GM23338 (cell line): ENCODE results near the gene CFAP97D2.

Source experiments
- CREB1 ChIP-seq: fragments of 250-450 bp; sonication (Bioruptor Pico); IDR thresholded peaks from 2 replicates; pipeline ENCODE4 v1.5.0; 2020; ENCODE audit warnings: low read depth, mild to moderate bottlenecking, moderate library complexity
- EZH2 ChIP-seq: fragments of 200-600 bp; sonication (generic); IDR thresholded peaks from one replicate; pipeline ENCODE4 v1.8.0; 2017; ENCODE audit warnings: antibody characterized with exemption, mild to moderate bottlenecking, low read depth; ENCODE audit not compliant: unreplicated experiment
- EZH2phosphoT487 ChIP-seq: fragments of 200-600 bp; sonication (generic); IDR thresholded peaks from one replicate; pipeline ENCODE4 v1.8.1; 2018; ENCODE audit warnings: antibody characterized with exemption; ENCODE audit not compliant: unreplicated experiment
- JUNB ChIP-seq: IDR thresholded peaks from one replicate; pipeline ENCODE4 v1.6.1; 2016; ENCODE audit warnings: antibody characterized with exemption; ENCODE audit not compliant: unreplicated experiment
- NANOG ChIP-seq: IDR thresholded peaks from 2 replicates; pipeline ENCODE4 v1.6.1; 2016; ENCODE audit warnings: antibody characterized with exemption, borderline replicate concordance
- POLR2AphosphoS5 ChIP-seq: IDR thresholded peaks from 2 replicates; pipeline ENCODE4 v1.6.1; 2016; ENCODE audit warnings: antibody characterized with exemption, low read depth
- STAT1 ChIP-seq: IDR thresholded peaks from one replicate; pipeline ENCODE4 v1.6.1; 2016; ENCODE audit warnings: antibody characterized with exemption; ENCODE audit not compliant: unreplicated experiment
- ZNF114 ChIP-seq: fragments of 250-450 bp; sonication (Bioruptor Pico); IDR thresholded peaks from 2 replicates; pipeline ENCODE4 v1.5.0; 2020; ENCODE audit warnings: mild to moderate bottlenecking, moderate library complexity
- ZNF331 ChIP-seq: fragments of 250-450 bp; sonication (Bioruptor Pico); IDR thresholded peaks from 2 replicates; pipeline ENCODE4 v1.5.0; 2020; ENCODE audit warnings: low read depth, mild to moderate bottlenecking, moderate library complexity
- TF ChIP-seq, protein P1 (sequence below), 2 experiments: fragments of 200-600 bp in 1 of 2; sonication (generic) in 1 of 2; conservative IDR thresholded peaks; 2 replicates each; pipeline versions ENCODE4 v1.5.1 to v1.6.1; 2016 to 2017; ENCODE audit warnings: antibody characterized with exemption in 2 of 2, low read depth in 2 of 2, mild to moderate bottlenecking in 2 of 2, moderate library complexity in 1 of 2
- TF ChIP-seq, protein P2 (sequence below): IDR thresholded peaks from one replicate; pipeline ENCODE4 v1.6.1; 2018; ENCODE audit warnings: antibody characterized with exemption; ENCODE audit not compliant: unreplicated experiment
- TF ChIP-seq, protein P3 (sequence below): IDR thresholded peaks from 2 replicates; pipeline ENCODE4 v1.6.1; 2016; ENCODE audit warnings: antibody characterized with exemption
- TF ChIP-seq, protein P4 (sequence below): fragments of 250-450 bp; sonication (Bioruptor Pico); IDR thresholded peaks from 2 replicates; pipeline ENCODE4 v1.5.0; 2020; ENCODE audit warnings: mild to moderate bottlenecking, moderate library complexity

DNA sequence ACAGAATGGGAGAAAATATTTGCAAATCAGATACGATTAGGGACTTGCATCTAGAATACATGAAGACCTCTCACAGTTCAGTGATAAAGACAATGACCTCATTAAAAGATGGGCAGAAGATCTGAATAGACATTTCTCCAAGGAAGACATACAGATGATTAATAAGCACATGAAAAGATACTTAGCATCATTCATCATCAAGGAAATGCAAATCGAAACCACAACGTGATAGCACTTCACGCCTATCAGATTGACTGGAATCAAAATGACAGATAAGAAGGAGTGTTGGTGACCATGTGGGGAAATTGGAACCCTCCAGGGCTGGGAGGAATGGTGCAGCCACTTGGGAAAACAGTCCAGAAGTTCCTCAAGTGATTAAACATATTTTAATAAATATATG is 25.8 kb downstream of the CFAP97D2 start:
- TF ChIP-seq, protein P1, sequence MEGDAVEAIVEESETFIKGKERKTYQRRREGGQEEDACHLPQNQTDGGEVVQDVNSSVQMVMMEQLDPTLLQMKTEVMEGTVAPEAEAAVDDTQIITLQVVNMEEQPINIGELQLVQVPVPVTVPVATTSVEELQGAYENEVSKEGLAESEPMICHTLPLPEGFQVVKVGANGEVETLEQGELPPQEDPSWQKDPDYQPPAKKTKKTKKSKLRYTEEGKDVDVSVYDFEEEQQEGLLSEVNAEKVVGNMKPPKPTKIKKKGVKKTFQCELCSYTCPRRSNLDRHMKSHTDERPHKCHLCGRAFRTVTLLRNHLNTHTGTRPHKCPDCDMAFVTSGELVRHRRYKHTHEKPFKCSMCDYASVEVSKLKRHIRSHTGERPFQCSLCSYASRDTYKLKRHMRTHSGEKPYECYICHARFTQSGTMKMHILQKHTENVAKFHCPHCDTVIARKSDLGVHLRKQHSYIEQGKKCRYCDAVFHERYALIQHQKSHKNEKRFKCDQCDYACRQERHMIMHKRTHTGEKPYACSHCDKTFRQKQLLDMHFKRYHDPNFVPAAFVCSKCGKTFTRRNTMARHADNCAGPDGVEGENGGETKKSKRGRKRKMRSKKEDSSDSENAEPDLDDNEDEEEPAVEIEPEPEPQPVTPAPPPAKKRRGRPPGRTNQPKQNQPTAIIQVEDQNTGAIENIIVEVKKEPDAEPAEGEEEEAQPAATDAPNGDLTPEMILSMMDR (conservative IDR thresholded peaks at IDR 0.05; ENCODE audit: low read depth in 2 of 2) = no peak
- TF ChIP-seq CREB1 (CRISPR knock-in tag) (no peak), POLR2AphosphoS5 (no peak), ZNF331 (CRISPR knock-in tag) (no peak), EZH2 (no peak), JUNB (no peak), EZH2phosphoT487 (no peak), STAT1 (no peak), ZNF114 (no peak), NANOG (no peak)
- TF ChIP-seq, protein P2, sequence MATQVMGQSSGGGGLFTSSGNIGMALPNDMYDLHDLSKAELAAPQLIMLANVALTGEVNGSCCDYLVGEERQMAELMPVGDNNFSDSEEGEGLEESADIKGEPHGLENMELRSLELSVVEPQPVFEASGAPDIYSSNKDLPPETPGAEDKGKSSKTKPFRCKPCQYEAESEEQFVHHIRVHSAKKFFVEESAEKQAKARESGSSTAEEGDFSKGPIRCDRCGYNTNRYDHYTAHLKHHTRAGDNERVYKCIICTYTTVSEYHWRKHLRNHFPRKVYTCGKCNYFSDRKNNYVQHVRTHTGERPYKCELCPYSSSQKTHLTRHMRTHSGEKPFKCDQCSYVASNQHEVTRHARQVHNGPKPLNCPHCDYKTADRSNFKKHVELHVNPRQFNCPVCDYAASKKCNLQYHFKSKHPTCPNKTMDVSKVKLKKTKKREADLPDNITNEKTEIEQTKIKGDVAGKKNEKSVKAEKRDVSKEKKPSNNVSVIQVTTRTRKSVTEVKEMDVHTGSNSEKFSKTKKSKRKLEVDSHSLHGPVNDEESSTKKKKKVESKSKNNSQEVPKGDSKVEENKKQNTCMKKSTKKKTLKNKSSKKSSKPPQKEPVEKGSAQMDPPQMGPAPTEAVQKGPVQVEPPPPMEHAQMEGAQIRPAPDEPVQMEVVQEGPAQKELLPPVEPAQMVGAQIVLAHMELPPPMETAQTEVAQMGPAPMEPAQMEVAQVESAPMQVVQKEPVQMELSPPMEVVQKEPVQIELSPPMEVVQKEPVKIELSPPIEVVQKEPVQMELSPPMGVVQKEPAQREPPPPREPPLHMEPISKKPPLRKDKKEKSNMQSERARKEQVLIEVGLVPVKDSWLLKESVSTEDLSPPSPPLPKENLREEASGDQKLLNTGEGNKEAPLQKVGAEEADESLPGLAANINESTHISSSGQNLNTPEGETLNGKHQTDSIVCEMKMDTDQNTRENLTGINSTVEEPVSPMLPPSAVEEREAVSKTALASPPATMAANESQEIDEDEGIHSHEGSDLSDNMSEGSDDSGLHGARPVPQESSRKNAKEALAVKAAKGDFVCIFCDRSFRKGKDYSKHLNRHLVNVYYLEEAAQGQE = no peak
- TF ChIP-seq, protein P3, sequence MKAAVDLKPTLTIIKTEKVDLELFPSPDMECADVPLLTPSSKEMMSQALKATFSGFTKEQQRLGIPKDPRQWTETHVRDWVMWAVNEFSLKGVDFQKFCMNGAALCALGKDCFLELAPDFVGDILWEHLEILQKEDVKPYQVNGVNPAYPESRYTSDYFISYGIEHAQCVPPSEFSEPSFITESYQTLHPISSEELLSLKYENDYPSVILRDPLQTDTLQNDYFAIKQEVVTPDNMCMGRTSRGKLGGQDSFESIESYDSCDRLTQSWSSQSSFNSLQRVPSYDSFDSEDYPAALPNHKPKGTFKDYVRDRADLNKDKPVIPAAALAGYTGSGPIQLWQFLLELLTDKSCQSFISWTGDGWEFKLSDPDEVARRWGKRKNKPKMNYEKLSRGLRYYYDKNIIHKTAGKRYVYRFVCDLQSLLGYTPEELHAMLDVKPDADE = no peak
- TF ChIP-seq, protein P4, sequence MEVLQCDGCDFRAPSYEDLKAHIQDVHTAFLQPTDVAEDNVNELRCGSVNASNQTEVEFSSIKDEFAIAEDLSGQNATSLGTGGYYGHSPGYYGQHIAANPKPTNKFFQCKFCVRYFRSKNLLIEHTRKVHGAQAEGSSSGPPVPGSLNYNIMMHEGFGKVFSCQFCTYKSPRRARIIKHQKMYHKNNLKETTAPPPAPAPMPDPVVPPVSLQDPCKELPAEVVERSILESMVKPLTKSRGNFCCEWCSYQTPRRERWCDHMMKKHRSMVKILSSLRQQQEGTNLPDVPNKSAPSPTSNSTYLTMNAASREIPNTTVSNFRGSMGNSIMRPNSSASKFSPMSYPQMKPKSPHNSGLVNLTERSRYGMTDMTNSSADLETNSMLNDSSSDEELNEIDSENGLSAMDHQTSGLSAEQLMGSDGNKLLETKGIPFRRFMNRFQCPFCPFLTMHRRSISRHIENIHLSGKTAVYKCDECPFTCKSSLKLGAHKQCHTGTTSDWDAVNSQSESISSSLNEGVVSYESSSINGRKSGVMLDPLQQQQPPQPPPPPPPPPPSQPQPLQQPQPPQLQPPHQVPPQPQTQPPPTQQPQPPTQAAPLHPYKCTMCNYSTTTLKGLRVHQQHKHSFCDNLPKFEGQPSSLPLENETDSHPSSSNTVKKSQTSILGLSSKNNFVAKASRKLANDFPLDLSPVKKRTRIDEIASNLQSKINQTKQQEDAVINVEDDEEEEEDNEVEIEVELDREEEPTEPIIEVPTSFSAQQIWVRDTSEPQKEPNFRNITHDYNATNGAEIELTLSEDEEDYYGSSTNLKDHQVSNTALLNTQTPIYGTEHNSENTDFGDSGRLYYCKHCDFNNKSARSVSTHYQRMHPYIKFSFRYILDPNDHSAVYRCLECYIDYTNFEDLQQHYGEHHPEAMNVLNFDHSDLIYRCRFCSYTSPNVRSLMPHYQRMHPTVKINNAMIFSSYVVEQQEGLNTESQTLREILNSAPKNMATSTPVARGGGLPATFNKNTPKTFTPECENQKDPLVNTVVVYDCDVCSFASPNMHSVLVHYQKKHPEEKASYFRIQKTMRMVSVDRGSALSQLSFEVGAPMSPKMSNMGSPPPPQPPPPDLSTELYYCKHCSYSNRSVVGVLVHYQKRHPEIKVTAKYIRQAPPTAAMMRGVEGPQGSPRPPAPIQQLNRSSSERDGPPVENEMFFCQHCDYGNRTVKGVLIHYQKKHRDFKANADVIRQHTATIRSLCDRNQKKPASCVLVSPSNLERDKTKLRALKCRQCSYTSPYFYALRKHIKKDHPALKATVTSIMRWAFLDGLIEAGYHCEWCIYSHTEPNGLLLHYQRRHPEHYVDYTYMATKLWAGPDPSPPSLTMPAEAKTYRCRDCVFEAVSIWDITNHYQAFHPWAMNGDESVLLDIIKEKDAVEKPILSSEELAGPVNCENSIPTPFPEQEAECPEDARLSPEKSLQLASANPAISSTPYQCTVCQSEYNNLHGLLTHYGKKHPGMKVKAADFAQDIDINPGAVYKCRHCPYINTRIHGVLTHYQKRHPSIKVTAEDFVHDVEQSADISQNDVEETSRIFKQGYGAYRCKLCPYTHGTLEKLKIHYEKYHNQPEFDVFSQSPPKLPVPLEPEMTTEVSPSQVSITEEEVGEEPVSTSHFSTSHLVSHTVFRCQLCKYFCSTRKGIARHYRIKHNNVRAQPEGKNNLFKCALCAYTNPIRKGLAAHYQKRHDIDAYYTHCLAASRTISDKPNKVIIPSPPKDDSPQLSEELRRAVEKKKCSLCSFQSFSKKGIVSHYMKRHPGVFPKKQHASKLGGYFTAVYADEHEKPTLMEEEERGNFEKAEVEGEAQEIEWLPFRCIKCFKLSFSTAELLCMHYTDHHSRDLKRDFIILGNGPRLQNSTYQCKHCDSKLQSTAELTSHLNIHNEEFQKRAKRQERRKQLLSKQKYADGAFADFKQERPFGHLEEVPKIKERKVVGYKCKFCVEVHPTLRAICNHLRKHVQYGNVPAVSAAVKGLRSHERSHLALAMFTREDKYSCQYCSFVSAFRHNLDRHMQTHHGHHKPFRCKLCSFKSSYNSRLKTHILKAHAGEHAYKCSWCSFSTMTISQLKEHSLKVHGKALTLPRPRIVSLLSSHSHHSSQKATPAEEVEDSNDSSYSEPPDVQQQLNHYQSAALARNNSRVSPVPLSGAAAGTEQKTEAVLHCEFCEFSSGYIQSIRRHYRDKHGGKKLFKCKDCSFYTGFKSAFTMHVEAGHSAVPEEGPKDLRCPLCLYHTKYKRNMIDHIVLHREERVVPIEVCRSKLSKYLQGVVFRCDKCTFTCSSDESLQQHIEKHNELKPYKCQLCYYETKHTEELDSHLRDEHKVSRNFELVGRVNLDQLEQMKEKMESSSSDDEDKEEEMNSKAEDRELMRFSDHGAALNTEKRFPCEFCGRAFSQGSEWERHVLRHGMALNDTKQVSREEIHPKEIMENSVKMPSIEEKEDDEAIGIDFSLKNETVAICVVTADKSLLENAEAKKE (CRISPR knock-in tag) = no peak
